Breast epithelium (tissue), 4 donors: ENCODE data around the gene CEACAM8. TPM values are rescaled to one million over a fixed set of nuclear protein-coding genes. Genes with fewer than 3 reads are reported as not detected.
"Not testable (repeated sequence)": the region's sequence is repeated elsewhere in the genome, so short reads cannot be mapped to it uniquely, and the experiment has no call there.

ENCODE experiments used
- DNase-seq, 2 donors: peaks; one replicate each; pipeline ENCODE4 v3.0.0-alpha.2; 2019; ENCODE audit warnings: low spot score in 2 of 2
- H3K27ac ChIP-seq, 2 donors: fragments of 200-600 bp; sonication (generic) in 1 of 2; one replicate each; pipeline ENCODE4 v1.5.1; 2016 to 2019; ENCODE audit warnings: mild to moderate bottlenecking in 1 of 2
- H3K27me3 ChIP-seq, 2 donors: fragments of 200-600 bp; sonication (generic) in 1 of 2; one replicate each; pipeline versions ENCODE4 v1.5.1 to v1.6.0; 2017 to 2019; ENCODE audit warnings: control low read depth in 1 of 2, mild to moderate bottlenecking in 1 of 2
- H3K36me3 ChIP-seq: fragments of 200-600 bp; one replicate; pipeline ENCODE4 v1.5.1; 2019
- H3K4me1 ChIP-seq, 2 donors: fragments of 200-600 bp; sonication (generic); one replicate each; pipeline ENCODE4 v1.5.1; 2016 to 2019; ENCODE audit warnings: control low read depth in 1 of 2
- H3K4me3 ChIP-seq, 3 donors: fragments of 200-600 bp; sonication (generic); 1 replicate in 2 of 3; 2 replicates in 1 of 3; pipeline ENCODE4 v1.5.1; 2016 to 2019; ENCODE audit warnings: mild to moderate bottlenecking in 3 of 3, moderate library complexity in 2 of 3
- H3K9me3 ChIP-seq, 2 donors: fragments of 200-600 bp; sonication (generic) in 1 of 2; one replicate each; pipeline ENCODE4 v1.5.1; 2016 to 2019; ENCODE audit warnings: control low read depth in 1 of 2
- POLR2A ChIP-seq: fragments of 450-650 bp; IDR thresholded peaks from one replicate; pipeline ENCODE4 v1.6.1; 2016; ENCODE audit warnings: antibody characterized with exemption, mild to moderate bottlenecking, moderate library complexity
- POLR2AphosphoS5 ChIP-seq, 3 donors: sonication (generic); formaldehyde crosslinking; IDR thresholded peaks; one replicate each; pipeline ENCODE4 v1.6.1; 2017; ENCODE audit warnings: antibody characterized with exemption in 3 of 3
- intact Hi-C: fragments of 100-400 bp; cut with DNase I; formaldehyde crosslinking; loops from one replicate; pipeline ENCODE4 v1.15.1; 2023; ENCODE audit warnings: low total_unique reads
- total RNA-seq, 3 donors: library from RNA; depleted of rRNA; stranded (reverse); fragments of >200 nt; gene quantifications; one replicate each; pipeline ENCODE4 v1.1.0, GENCODE V29; 2016
- TF ChIP-seq, protein P1 (sequence below), 3 donors: fragments of 450-650 bp; IDR thresholded peaks; one replicate each; pipeline ENCODE4 v1.5.1; 2016 to 2017; ENCODE audit warnings: antibody characterized with exemption in 3 of 3, mild to moderate bottlenecking in 3 of 3, moderate library complexity in 3 of 3

CEACAM8 gene
- total RNA-seq, 3 donors from 2014 or later = not detected

DNA sequence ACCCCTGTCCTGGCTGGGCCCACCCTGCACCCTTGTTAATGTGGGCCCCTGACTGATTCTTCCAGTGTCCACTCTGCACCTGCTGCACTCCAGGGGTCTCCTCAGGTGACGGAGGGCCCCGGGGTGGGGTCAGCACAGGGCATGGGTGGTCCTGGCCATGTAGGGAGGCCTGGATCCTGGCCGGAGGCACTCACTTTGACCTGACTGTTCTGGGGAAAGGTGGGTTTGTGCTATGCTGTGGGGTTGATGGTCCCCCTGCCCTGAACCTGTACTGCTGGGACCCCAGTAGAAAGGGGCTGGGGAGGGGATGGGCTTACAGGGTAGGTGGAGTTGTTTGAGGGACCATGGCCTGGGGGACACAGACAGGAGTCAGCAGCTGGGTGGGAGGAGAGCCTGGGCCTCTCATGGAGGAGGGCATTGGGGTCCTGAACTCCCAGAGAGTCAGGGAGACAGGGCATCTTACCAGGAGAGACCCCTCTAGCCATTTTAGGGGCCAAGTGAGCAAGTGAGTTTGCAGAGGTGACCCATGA, 40.6 kb downstream of the CEACAM8 start:
- no peaks in the 10 kb centered on the region for H3K9me3 ChIP-seq
- no peaks in the 10 kb centered on the region for H3K4me1 ChIP-seq
- no peak for TF ChIP-seq POLR2AphosphoS5 (IDR thresholded peaks at IDR 0.05)
- TF ChIP-seq, protein P1, sequence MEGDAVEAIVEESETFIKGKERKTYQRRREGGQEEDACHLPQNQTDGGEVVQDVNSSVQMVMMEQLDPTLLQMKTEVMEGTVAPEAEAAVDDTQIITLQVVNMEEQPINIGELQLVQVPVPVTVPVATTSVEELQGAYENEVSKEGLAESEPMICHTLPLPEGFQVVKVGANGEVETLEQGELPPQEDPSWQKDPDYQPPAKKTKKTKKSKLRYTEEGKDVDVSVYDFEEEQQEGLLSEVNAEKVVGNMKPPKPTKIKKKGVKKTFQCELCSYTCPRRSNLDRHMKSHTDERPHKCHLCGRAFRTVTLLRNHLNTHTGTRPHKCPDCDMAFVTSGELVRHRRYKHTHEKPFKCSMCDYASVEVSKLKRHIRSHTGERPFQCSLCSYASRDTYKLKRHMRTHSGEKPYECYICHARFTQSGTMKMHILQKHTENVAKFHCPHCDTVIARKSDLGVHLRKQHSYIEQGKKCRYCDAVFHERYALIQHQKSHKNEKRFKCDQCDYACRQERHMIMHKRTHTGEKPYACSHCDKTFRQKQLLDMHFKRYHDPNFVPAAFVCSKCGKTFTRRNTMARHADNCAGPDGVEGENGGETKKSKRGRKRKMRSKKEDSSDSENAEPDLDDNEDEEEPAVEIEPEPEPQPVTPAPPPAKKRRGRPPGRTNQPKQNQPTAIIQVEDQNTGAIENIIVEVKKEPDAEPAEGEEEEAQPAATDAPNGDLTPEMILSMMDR (IDR thresholded peaks at IDR 0.05) = no peak
- TF ChIP-seq POLR2A = no peak
- H3K4me3 ChIP-seq = no peak overlapping the region
- no peak for DNase-seq
- intact Hi-C loops = loop anchor here (10.0 kb wide), 1 partner anchor 229 kb away; the partner anchor contains the start of gene MEGF8
- no peak overlapping the region for H3K27ac ChIP-seq
- no peaks in the 10 kb centered on the region for H3K36me3 ChIP-seq
- H3K27me3 ChIP-seq = no peaks in the 10 kb centered on the region

DNA sequence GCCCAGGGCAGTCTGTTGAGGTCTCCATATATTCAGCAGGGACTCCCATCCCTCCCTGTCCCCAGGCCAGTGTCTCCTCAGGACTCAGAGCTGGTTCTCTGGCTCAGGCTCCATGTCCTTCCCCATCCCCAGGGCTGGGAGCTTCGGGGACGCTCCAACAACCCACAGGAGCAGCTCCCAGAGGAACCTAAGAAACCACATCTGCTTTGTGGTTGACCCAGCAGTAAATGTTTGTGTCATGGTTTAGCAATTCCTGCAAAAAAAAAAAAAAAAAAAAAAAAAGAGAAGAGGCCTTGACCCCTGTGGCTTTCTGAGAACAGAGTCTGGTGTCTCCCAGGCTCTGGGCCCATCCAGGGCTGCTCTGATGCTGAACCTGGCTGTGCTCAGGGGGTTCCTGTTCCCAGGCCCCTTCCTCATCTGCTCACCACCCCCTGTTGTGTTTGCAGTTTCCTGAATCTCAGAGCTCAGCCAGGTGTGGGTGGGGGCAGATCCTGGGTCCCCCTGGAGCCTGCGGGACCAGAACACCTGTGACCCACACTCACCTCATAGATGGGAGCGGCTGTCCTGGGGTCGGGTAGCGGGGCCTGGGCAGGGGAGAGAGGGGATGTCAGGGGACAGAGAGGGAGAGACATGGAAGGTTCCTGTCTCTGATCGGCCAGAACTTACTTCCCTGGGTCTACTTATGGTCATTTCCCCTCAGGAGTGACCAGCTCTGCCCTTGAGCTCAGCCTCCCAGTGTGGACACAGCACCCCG, 41.3 kb downstream of the CEACAM8 start:
- intact Hi-C loops = loop anchor here (10.0 kb wide), 1 partner anchor 229 kb away; the partner anchor contains the start of gene MEGF8
- H3K36me3 ChIP-seq = no peaks in the 10 kb centered on the region
- no peak overlapping the region for H3K4me3 ChIP-seq
- no peak for DNase-seq
- no peaks in the 10 kb centered on the region for H3K4me1 ChIP-seq
- H3K27ac ChIP-seq = no peak overlapping the region
- H3K9me3 ChIP-seq = no peaks in the 10 kb centered on the region
- H3K27me3 ChIP-seq = no peaks in the 10 kb centered on the region
- TF ChIP-seq POLR2AphosphoS5 (IDR thresholded peaks at IDR 0.05) (no peak), POLR2A (no peak)
- TF ChIP-seq, protein P1 (IDR thresholded peaks at IDR 0.05) = no peak

DNA sequence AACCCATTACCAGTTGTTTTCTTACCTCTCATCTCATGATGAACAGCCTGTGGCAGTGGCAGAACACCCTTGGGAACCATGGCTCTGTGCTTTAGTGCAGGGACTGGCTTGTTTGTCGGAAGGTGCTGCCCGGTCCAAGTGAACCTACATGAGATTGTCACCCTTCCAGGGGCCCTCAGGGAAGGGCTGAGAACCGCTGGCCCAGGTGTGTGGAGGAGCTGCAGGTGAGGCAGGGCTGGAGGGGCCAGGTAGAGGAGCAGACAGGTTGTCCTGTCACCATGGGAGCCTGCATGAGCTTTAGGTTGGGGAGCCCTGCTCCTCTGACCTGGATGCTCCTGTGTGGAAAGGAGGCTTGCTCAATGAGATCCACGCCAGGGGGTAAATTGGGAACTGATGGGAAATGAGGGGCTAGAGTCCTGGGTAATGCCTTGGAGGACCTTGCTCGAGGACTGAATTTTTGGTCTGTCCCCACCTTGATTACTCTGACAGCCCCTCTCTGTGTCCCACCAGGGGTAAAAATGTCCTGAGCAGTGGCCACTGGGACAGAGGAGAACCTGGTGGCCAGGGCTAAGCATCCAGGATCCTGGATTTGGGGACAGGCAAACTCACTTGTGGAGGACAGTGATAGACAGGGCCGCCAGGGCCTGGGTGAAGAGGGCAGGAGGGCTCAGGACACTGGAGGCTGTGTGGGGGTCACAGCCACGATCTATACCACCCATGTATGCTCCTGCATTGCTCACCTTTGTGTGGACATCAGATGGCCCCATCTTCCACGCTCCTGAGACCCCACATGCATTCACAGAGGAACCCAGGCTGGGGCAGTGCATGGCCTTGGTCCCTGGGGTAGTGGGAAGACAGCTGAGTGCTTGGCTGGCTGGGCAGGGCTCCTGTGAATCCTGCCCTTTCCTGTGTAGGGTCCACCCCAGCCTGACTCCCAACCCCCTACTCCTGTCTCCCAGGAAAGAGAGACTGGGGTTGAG, 42.3 kb downstream of the CEACAM8 start:
- no peaks in the 10 kb centered on the region for H3K36me3 ChIP-seq
- H3K27me3 ChIP-seq = no peaks in the 10 kb centered on the region
- no peak overlapping the region for H3K27ac ChIP-seq
- TF ChIP-seq POLR2A (no peak), POLR2AphosphoS5 (IDR thresholded peaks at IDR 0.05) (no peak)
- TF ChIP-seq, protein P1 (IDR thresholded peaks at IDR 0.05) = no peak
- H3K4me1 ChIP-seq = no peaks in the 10 kb centered on the region
- DNase-seq = no peak
- intact Hi-C loops = loop anchor here (10.0 kb wide), 1 partner anchor 228 kb away; the partner anchor contains the start of gene MEGF8
- H3K4me3 ChIP-seq = no peak overlapping the region
- H3K9me3 ChIP-seq = no peaks in the 10 kb centered on the region

DNA sequence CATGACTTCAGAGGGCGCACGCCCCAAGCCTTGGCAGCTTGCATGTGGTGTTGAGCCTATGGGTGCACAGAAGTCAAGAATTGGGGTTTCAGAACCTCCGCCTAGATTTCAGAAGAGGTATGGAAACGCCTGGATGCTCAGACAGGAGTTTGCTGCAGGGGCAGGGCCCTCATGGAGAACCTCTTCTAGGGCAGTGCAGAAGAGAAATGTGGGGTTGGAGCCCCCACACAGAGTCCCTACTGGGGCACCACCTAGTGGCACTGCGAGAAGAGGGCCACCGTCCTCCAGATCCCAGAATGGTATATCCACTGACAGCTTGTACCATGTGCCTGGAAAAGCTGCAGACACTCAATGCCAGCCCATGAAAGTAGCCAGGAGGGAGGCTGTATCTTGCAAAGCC, 44.2 kb downstream of the CEACAM8 start:
- not testable (repeated sequence) for H3K9me3 ChIP-seq, H3K27me3 ChIP-seq, H3K4me1 ChIP-seq, H3K36me3 ChIP-seq, H3K4me3 ChIP-seq, H3K27ac ChIP-seq, DNase-seq
- intact Hi-C loops = loop anchor here (10.0 kb wide), 1 partner anchor 226 kb away; the partner anchor contains the start of gene MEGF8

DNA sequence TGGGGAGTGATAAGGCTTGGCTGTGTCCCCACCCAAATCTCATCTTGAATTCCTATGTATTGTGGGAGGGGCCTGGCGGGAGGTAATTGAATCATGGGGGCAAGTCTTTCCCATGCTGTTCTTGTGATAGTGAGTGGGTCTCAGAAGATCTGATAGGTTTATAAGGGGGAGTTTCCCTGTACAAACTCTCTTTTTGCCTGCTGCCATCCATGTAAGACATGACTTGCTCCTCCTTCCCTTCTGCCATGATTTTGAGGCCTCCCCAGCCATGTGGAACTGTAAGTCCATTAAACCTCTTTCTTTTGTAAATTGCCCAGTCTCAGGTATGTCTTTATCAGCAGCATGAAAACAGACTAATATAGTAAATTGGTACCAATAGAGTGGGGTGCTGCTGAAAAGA, 45.7 kb downstream of the CEACAM8 start:
- not testable (repeated sequence) for DNase-seq

More for the DNA sequence above, 45.7 kb downstream of the CEACAM8 start:
- intact Hi-C loops, H3K27ac ChIP-seq, H3K36me3 ChIP-seq, H3K4me1 ChIP-seq, H3K4me3 ChIP-seq, H3K27me3 ChIP-seq, H3K9me3 ChIP-seq: not testable (repeated sequence)
